H9 (cell line): ENCODE results near the gene KIF6. TPM values are rescaled to one million over a fixed set of nuclear protein-coding genes. Genes with fewer than 3 reads are reported as not detected.

Source experiments
- DNase-seq: peaks from one replicate; pipeline ENCODE4 v3.0.0-alpha.2; 2017
- H2AFZ ChIP-seq: one replicate; pipeline ENCODE4 v1.6.1; 2013; ENCODE audit warnings: mild to moderate bottlenecking, low read length, control low read depth, moderate library complexity
- H2AK5ac ChIP-seq: 2 replicates; pipeline ENCODE4 v1.6.1; 2013; ENCODE audit warnings: low read length, control low read depth, mixed read lengths; ENCODE audit not compliant: insufficient read length
- H2BK120ac ChIP-seq: one replicate; pipeline ENCODE4 v1.6.1; 2013; ENCODE audit warnings: low read depth, mild to moderate bottlenecking, low read length, control low read depth, inconsistent platforms; ENCODE audit not compliant: poor library complexity, severe bottlenecking
- H2BK12ac ChIP-seq: 2 replicates; pipeline ENCODE4 v1.6.1; 2013; ENCODE audit warnings: low read length, control low read depth, mixed read lengths, low read depth; ENCODE audit not compliant: insufficient read length
- H2BK15ac ChIP-seq: 2 replicates; pipeline ENCODE4 v1.6.1; 2013; ENCODE audit warnings: low read depth, low read length, control low read depth
- H2BK20ac ChIP-seq: one replicate; pipeline ENCODE4 v1.6.1; 2013; ENCODE audit warnings: low read depth, mild to moderate bottlenecking, low read length, control low read depth, inconsistent platforms; ENCODE audit not compliant: poor library complexity, severe bottlenecking
- H2BK5ac ChIP-seq: 2 replicates; pipeline ENCODE4 v1.6.1; 2013; ENCODE audit warnings: low read length, control low read depth, mixed read lengths; ENCODE audit not compliant: insufficient read length
- H3K14ac ChIP-seq: 2 replicates; pipeline ENCODE4 v1.6.1; 2013; ENCODE audit warnings: low read length, control low read depth; ENCODE audit not compliant: insufficient read depth
- H3K18ac ChIP-seq: 2 replicates; pipeline ENCODE4 v1.6.1; 2013; ENCODE audit warnings: low read depth, mild to moderate bottlenecking, mixed read lengths, low read length, control low read depth; ENCODE audit not compliant: insufficient read length
- H3K23ac ChIP-seq: 2 replicates; pipeline ENCODE4 v1.6.1; 2013; ENCODE audit warnings: low read length, control low read depth, mixed read lengths, low read depth; ENCODE audit not compliant: insufficient read length
- H3K23me2 ChIP-seq: 2 replicates; pipeline ENCODE4 v1.6.1; 2013; ENCODE audit warnings: low read depth, mild to moderate bottlenecking, mixed read lengths, low read length, control low read depth; ENCODE audit not compliant: insufficient read length, poor library complexity, severe bottlenecking
- H3K27ac ChIP-seq: 2 replicates; pipeline ENCODE4 v1.5.1; 2013; ENCODE audit warnings: low read length, control low read depth, mixed read lengths, low read depth; ENCODE audit not compliant: insufficient read length
- H3K27me3 ChIP-seq: 2 replicates; pipeline ENCODE4 v1.6.1; 2013; ENCODE audit warnings: low read length, control low read depth, inconsistent platforms; ENCODE audit not compliant: insufficient read depth
- H3K4ac ChIP-seq: 2 replicates; pipeline ENCODE4 v1.6.1; 2013; ENCODE audit warnings: low read depth, mild to moderate bottlenecking, control low read depth, inconsistent platforms, low read length, moderate library complexity
- H3K4me1 ChIP-seq: 2 replicates; pipeline ENCODE4 v1.6.1; 2013; ENCODE audit warnings: low read length, control low read depth, inconsistent platforms; ENCODE audit not compliant: insufficient read depth
- H3K4me2 ChIP-seq: 2 replicates; pipeline ENCODE4 v1.6.1; 2013; ENCODE audit warnings: low read length, control low read depth, mixed read lengths; ENCODE audit not compliant: insufficient read length, insufficient read depth
- H3K56ac ChIP-seq: 2 replicates; pipeline ENCODE4 v1.6.1; 2013; ENCODE audit warnings: low read depth, mild to moderate bottlenecking, mixed read lengths, low read length, control low read depth; ENCODE audit not compliant: insufficient read length
- H3K79me1 ChIP-seq: 2 replicates; pipeline ENCODE4 v1.6.1; 2013; ENCODE audit warnings: low read depth, mild to moderate bottlenecking, moderate library complexity, low read length, control low read depth, inconsistent platforms; ENCODE audit not compliant: insufficient read depth, poor library complexity, severe bottlenecking
- H3K79me2 ChIP-seq: 2 replicates; pipeline ENCODE4 v1.6.1; 2013; ENCODE audit warnings: low read length, control low read depth, inconsistent platforms; ENCODE audit not compliant: insufficient read depth
- H3K9ac ChIP-seq: 2 replicates; pipeline ENCODE4 v1.6.1; 2013; ENCODE audit warnings: low read length, control low read depth, mixed read lengths; ENCODE audit not compliant: insufficient read length; ENCODE audit errors: extremely low read depth
- H3K9me3 ChIP-seq: one replicate; pipeline ENCODE4 v1.6.1; 2013; ENCODE audit warnings: low read depth, low read length, inconsistent platforms; ENCODE audit not compliant: control insufficient read depth
- H3T11ph ChIP-seq: one replicate; pipeline ENCODE4 v1.6.1; 2013; ENCODE audit warnings: mild to moderate bottlenecking, low read length, control low read depth, inconsistent platforms
- H4K20me1 ChIP-seq: one replicate; pipeline ENCODE4 v1.6.1; 2013; ENCODE audit not compliant: control insufficient read depth, insufficient read length, insufficient read depth
- H4K5ac ChIP-seq: 2 replicates; pipeline ENCODE4 v1.6.1; 2013; ENCODE audit warnings: low read depth, mild to moderate bottlenecking, mixed read lengths, low read length, control low read depth; ENCODE audit not compliant: insufficient read length
- H4K8ac ChIP-seq: replicated peaks from 2 replicates; pipeline ENCODE4 v1.6.1; 2013; ENCODE audit warnings: low read length, control low read depth, mixed read lengths, low read depth; ENCODE audit not compliant: insufficient read length
- H4K91ac ChIP-seq: 2 replicates; pipeline ENCODE4 v1.6.1; 2013; ENCODE audit warnings: low read depth, mild to moderate bottlenecking, moderate library complexity, mixed read lengths, low read length, control low read depth; ENCODE audit not compliant: insufficient read length
- H3K27ac Mint-ChIP-seq, 3 experiments: 2 replicates in 2 of 3; 3 replicates in 1 of 3; pipeline ENCODE4 v1.8.0; 2020 to 2021; ENCODE audit warnings: mixed read lengths in 3 of 3, mild to moderate bottlenecking in 1 of 3, moderate library complexity in 1 of 3
- H3K27me3 Mint-ChIP-seq: 2 replicates; pipeline ENCODE4 v1.8.0; 2021; ENCODE audit warnings: low read depth, mild to moderate bottlenecking, moderate library complexity, mixed read lengths
- H3K36me3 Mint-ChIP-seq, 3 experiments: 2 replicates in 2 of 3; 3 replicates in 1 of 3; pipeline ENCODE4 v1.8.0; 2020 to 2021; ENCODE audit warnings: low read depth in 3 of 3, mixed read lengths in 3 of 3; ENCODE audit not compliant: insufficient read depth in 1 of 3
- H3K4me1 Mint-ChIP-seq, 2 experiments: 2 replicates each; pipeline ENCODE4 v1.8.0; 2020; ENCODE audit warnings: mixed read lengths in 2 of 2
- H3K4me3 Mint-ChIP-seq, 2 experiments: 2 replicates in 1 of 2; 3 replicates in 1 of 2; pipeline ENCODE4 v1.8.0; 2020 to 2021; ENCODE audit warnings: mild to moderate bottlenecking in 2 of 2, mixed read lengths in 2 of 2, moderate library complexity in 1 of 2
- H3K9me3 Mint-ChIP-seq, 2 experiments: 2 replicates in 1 of 2; 3 replicates in 1 of 2; pipeline ENCODE4 v1.8.0; 2020; ENCODE audit warnings: mild to moderate bottlenecking in 2 of 2, mixed read lengths in 2 of 2, moderate library complexity in 1 of 2
- CTCF ChIP-seq: fragments of 200-600 bp; sonication (generic); conservative IDR thresholded peaks from 3 replicates; pipeline ENCODE4 v1.8.0; 2021; ENCODE audit warnings: antibody characterized with exemption, mild to moderate bottlenecking
- WGBS: extraction: QIAGEN DNeasy Blood & Tissue Kit; methylation state at CpG from one replicate; pipeline ENCODE4 v1.1.7; 2013; ENCODE audit warnings: missing lambda C conversion rate, low lambda C conversion rate, mixed read lengths; ENCODE audit not compliant: insufficient read length; ENCODE audit errors: extremely low coverage; 5-methylcytosine and 5-hydroxymethylcytosine counted together
- total RNA-seq: library from RNA; stranded (reverse); gene quantifications from 2 replicates; pipeline ENCODE4 v1.2.1, GENCODE V29; 2021

The KIF6 gene
- total RNA-seq, 1 experiment from 2014 or later: 0.63 TPM

GRCh38 chr6:39524007-39524406, 201.2 kb downstream of the KIF6 start:
- no peak overlapping the region for H2BK12ac ChIP-seq
- no peak overlapping the region for H4K5ac ChIP-seq
- Mint-ChIP-seq H3K9me3 (no peaks in the 10 kb centered on the region), H3K27ac (no peak overlapping the region), H3K36me3 (no peaks in the 10 kb centered on the region), H3K4me3 (no peak overlapping the region), H3K4me1 (peaks cover 0 to 2% of the 10 kb centered on the region in 2 experiments; a peak in 1 of 4 replicates), H3K27me3 (no peaks in the 10 kb centered on the region; the same call in 1 of the 2 replicates)
- H3K9me3 ChIP-seq: no peaks in the 10 kb centered on the region
- no peak for DNase-seq
- no CpG with 5 or more reads among the region's 2 CpGs for WGBS
- TF ChIP-seq CTCF: no peak
- H3K27ac ChIP-seq: no peak overlapping the region
- no peaks in the 10 kb centered on the region for H3K23me2 ChIP-seq
- no peak overlapping the region for H2AFZ ChIP-seq
- H3K4ac ChIP-seq: no peak overlapping the region
- H3K14ac ChIP-seq: no peak overlapping the region
- no peak overlapping the region for H2BK5ac ChIP-seq
- no peak overlapping the region for H2BK20ac ChIP-seq
- H4K91ac ChIP-seq: no peak overlapping the region
- H2AK5ac ChIP-seq: no peak overlapping the region
- no peak overlapping the region for H3K18ac ChIP-seq
- H3K23ac ChIP-seq: no peak overlapping the region
- H3T11ph ChIP-seq: no peak overlapping the region
- no peaks in the 10 kb centered on the region for H3K4me1 ChIP-seq
- no peaks in the 10 kb centered on the region for H3K79me2 ChIP-seq
- no peak overlapping the region for H3K9ac ChIP-seq
- no peaks in the 10 kb centered on the region for H3K79me1 ChIP-seq
- H3K4me2 ChIP-seq: no peak overlapping the region
- no peak overlapping the region for H2BK120ac ChIP-seq
- H2BK15ac ChIP-seq: no peak overlapping the region
- no peaks in the 10 kb centered on the region for H3K27me3 ChIP-seq
- no peak overlapping the region for H3K56ac ChIP-seq
- H4K8ac ChIP-seq: no peak overlapping the region
- H4K20me1 ChIP-seq: no peaks in the 10 kb centered on the region
